ENCODE measurements around the gene TIPARP.
"Not testable (repeated sequence)": the region's sequence is repeated elsewhere in the genome, so short reads cannot be mapped to it uniquely, and the experiment has no call there.

TIPARP gene

DNA sequence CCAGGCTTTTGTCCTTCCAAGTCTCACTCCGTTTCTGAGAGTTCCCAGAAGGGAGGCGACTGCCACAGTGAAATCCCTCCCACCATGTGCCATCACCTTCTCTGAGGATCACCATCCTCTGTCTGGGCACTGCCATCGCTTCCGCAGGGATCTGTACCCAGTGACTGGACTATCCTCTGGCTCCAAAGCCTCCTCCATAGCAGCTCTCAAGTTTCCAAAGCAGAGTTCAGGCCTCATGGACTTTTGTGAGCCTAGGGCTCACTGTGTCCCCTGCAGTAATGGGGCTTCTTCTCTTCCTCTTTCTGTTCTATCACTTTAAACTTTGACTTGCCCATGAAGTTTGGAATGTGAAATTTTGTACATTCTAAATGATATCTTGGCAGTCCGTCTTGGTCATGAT is 63.9 kb downstream of the TIPARP start:
- no peak for DNase-seq (ENCODE audit: low read depth in 2 of 2, low spot score in 1 of 2)

DNA sequence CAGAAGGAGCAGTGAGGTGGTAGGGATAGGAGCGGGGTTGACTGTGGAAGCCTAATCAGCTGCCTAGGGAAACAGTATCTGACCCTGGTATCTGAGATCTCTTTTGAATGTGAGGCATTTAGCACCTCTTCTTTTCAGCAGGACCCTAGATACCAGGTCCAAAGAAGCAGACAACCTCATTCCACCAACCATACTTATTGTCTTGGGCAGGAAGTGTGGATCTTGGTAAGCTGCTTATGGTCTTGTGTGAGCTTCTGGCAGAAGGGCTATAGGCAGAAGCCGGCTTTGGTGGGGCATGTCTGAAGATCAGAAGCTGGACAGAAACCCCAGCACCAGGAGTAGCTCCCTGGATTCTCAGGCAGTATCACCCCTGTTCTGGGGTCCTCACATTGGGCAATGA is 65.6 kb downstream of the TIPARP start:
- no peak for DNase-seq (ENCODE audit: low read depth in 2 of 2, low spot score in 1 of 2)

- DNase-seq (ENCODE audit: low read depth in 2 of 2, low spot score in 1 of 2), result not testable (repeated sequence)
Measured at GRCh38 chr3:156740581-156740980, 66.2 kb downstream of the TIPARP start.

DNA sequence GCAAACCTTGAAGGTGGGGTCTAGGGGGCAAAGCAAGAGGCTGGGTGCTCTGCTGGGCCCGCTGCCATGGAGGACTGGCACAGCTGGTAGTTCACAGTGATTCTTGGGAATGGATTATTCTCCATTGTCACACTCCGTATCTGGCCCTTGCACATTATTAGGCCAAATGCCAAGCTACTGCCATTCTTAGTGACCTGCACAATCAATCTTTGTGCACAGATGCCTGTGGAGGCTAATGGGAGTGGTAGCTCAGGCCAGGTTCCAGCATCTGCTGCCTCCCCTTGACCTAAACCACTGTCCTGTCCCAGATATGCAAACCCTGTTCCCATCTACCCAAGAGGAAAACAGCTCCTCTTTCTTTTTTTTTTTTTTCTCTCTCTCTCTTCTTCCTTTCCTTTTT is 67.5 kb downstream of the TIPARP start:
- no peak for DNase-seq (ENCODE audit: low read depth in 2 of 2, low spot score in 1 of 2)

- DNase-seq (ENCODE audit: low read depth in 2 of 2, low spot score in 1 of 2), result no peak
Measured at GRCh38 chr3:156742401-156742800, 68.0 kb downstream of the TIPARP start.

- no peak for DNase-seq (ENCODE audit: low read depth in 2 of 2, low spot score in 1 of 2)
Measured at GRCh38 chr3:156743859-156744258, 69.5 kb downstream of the TIPARP start.

DNA sequence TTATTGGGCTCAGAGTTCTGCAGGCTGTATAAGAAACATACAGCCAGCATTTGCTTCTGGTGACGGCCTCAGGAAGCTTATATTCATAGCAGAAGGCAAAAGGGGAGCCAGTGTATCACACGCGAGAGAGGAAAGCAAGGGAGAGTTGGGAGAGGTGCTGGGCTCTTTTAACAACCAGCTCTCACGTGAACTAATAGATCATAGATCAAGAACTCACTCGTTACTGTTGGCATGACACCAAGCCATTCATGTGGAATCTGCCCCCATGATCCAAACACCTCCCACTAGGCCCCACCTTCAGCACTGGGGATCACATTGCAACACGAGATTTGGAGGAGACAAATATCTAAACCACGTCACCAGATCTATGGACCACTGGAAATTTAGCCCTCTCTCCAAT is 70.2 kb downstream of the TIPARP start:
- DNase-seq (ENCODE audit: low read depth in 2 of 2, low spot score in 1 of 2), result no peak

DNA sequence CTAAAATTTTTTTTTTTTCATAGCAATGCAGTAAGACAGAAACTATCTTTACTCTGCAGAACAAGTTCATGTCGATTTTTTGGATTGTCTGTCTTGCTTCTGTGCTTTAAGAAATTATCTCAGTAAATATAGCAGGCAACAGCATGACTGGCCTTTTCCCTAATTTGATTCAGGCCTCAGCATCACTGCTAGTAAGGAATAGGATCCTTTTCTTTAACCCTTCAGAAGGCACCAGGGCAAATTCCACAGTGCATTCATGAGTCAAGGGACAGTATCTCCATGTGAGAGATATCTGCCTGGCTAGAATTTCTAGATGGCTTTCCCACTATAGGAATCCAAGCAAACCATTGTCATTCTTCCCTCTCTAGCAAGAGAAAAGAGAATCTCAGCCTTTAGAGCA is 71.4 kb downstream of the TIPARP start:
- DNase-seq (ENCODE audit: low read depth in 2 of 2, low spot score in 1 of 2), result no peak

DNA sequence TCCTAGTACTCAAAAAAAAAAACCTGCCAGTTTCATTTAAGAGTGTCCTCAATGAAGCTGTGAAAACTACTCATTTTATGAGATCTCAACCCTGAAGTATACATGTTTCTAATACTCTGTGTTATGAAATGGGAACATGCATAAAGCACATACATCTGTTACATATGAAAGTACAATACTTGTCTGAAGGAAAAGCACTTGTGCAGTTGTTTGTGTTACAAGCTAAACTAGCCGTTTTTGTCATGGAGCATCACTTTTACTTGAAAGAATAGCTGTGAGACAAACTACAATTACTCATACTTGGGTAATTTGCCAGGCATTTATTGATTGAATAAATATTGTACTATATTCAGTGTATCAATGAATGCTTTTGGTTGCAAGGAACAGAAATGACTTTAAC is 72.7 kb downstream of the TIPARP start:
- no peak for DNase-seq (ENCODE audit: low read depth in 2 of 2, low spot score in 1 of 2)

- DNase-seq (ENCODE audit: low read depth in 2 of 2, low spot score in 1 of 2), result no peak
Measured at GRCh38 chr3:156749244-156749643, 74.9 kb downstream of the TIPARP start.

GRCh38 chr3:156750191-156750873 is 75.9 kb downstream of the TIPARP start:
- no peak for DNase-seq (ENCODE audit: low read depth in 2 of 2, low spot score in 1 of 2)

DNA sequence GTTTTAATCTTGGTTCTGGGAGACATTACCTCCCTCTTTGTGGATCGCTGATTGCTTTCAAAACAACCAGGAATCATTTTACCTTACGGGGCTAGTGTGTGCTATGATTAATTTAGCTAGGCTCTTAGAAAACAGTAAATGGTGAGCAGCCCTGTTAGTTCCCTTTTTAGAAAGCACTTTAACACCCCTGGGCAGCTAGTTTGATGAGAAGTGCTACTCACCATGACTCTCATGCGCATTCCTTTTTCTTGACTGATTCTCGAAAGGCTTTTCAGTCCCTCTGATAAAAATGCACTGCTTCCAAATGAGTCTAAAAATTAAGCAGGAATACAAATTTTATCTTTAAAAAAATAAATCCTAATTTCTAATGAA is 76.5 kb downstream of the TIPARP start:
- DNase-seq (ENCODE audit: low read depth in 2 of 2, low spot score in 1 of 2), result no peak

DNA sequence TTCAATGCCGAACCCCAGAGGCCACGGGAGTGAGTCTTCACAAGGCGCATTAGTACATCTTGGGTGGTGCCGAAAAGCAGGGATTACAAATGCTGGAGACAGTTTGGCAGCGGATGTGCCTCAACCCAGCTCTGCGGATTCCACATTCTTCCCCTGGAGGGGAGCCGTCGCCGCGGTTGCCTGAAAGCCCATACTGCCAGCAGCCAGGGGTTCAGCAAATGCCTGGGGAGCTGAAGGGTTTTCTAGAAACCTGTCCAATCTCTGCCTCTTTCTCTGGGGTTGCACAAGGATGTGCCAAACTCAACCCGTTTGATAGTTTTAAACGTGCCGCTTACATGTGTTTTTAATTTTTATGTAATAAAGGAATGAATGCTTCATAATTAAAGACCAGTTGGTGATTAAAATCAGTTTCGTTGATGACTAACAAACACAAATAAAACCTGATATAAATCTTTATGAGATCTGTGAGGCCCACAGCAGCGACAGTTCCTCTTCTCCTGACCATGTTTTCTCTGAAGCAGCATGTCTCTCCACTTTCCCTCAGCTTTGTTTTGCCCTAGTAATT is 77.2 kb downstream of the TIPARP start:
- no peak for DNase-seq (ENCODE audit: low read depth in 2 of 2, low spot score in 1 of 2)
